ENCODE measurements around the gene CRABP1. TPM values are rescaled to one million over a fixed set of nuclear protein-coding genes. Genes with fewer than 3 reads are reported as not detected.

The CRABP1 gene
- total RNA-seq, 1 experiment from 2014 or later = not detected

DNA sequence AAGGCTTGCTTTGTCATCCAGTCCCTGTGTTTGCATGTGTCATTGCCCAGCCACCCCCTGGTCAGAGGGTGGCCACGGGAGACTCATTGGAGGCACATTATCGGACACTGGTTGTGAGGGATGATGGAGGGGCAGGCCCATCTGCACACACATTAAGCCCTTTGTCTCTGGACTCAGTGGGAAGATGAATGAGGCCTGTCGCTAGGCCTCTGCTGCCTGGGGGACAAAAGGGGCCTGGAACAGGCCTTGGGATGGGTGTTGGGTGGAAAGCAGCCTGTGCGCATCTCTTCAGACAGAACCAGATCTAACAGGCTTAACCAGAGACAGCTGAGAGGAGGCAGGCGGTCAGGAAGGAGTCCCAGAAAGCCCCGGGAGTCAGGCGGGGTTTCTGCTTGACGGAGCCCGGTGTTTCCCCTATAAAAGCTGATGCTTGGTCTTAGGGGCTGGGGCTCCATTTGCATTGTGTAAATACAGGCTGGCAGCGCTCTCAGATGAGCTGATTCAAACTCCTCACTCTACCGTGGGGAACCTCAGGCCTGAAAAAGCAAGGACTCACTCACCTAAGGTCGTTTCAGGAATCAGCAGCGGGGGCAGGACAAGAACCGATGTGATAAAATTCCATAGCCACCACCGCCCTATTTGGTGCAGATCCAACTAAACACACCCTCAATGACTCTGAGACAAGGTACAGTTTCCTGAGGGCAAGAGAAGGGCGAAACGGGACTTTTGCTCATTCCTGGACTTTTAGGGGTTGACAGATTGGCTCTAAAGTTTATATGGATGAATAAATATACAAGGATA is 23.7 kb upstream of the CRABP1 start:
- DNase-seq (ENCODE audit: low read depth) = no peak

DNA sequence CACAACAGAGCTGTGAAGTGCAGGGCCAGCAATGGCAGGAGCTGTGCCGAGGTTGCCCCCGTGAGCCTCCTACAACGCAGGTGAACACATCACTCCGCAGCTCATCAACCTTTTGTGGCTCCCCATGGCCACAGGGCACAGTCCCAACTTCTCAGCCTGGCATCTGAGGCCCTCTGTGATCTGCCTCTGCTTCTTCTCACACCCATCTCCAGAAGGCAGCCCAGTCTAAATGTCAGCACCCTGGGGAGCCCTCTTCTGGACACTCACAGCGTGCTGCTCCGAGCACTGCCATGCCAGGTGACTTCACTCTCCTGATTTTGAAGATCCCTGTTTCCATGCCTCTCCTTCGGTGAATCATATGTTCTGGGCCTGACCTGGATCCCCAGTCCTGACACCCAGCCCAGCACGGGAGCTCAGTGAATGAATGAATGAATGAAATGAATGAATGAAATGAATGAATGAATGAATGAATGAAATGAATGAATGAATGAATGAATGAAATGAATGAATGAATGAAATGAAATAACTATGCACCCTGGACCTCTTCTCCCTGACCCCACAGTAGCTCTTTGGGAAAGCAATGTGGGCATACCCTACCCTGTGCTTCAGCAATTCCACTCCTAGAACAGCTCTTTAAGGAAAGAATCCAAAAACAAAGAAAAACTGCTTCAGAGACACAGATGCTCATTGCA is 22.9 kb upstream of the CRABP1 start:
- peak; percentile 31 for DNase-seq (ENCODE audit: low read depth)

DNA sequence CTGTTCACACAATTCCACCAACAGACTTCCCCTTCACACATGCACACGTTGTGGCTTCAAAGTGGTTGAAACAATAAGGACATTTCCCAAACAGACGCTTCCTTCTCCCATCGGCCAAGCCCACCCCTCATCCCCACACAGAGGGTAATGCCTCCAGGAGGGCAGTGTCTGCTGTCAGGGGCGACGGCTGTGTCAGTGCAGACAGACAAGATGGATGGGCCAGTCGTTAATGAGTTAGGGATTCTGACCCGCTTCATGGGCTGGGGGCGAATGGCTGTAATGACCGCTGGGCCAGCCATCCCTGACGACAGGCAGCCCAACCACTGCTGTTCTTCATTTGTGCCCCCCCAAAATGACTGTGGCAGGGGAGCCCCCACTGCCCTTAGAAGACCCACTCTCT is 20.6 kb upstream of the CRABP1 start:
- no peak for DNase-seq (ENCODE audit: low read depth)

DNA sequence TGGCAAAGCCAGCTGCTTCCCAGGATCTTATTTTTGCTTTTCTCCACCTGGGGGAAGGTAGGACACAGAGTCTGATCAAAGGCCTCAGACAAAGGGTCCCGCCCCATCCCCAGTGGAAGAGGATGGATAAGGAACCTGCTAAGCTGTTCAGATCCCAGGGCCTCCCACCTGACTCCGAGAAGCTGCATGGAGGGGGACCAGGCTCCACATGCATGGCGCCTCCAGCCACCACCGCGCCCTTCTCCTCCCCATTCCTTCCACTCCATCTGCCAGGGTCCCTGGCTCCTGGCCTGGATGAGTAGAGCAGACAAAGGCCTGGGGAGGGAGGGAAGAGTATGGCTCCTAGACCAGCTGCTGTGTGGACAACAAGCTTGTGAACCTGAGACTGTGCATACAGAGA is 20.0 kb upstream of the CRABP1 start:
- DNase-seq (ENCODE audit: low read depth) = no peak

DNA sequence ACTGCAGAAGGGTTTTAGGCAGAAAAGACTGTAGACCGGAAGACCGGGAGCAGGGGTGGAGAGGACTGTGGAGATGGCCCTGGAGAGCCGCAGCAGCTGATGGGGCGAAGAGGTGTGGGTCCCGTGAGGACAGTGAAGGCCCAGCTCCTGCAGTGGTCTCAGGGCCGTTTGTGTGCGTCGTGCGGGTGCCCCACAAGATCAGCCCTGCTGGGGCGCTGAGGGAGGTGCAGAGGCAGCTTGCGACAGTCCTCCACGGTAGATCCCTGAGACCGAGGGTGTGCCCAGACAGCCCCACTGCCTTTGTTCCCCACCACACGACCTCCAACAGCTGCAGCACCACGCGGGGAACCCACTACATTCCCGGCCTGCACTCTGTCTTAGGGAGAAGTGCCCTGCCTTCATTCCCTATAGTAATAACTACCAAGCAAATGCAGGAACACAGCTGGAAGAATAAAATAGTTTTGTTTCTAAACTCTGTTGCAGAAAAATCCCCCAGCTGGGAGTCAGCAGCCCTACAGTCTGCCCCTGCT is 19.0 kb upstream of the CRABP1 start:
- DNase-seq (ENCODE audit: low read depth) = no peak

DNA sequence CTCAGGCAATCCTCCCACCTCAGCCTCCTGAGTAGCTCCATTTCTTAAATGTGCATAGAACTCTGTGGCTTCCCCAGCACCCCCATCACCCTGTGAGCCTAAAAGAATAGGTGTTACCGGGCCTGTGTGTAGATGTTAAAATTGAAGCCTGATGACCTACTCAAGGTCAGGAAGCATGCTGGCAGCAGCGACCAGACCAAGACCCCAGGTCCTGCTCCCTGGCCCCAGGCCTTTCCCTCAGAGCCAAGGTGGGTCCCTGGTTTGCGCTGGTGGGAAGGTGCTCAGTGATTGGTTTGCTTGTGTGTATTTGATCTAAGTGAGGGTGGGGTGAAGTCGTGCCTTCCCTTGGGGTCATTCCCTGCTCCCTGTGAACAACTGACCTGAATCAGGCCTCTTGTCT is 18.4 kb upstream of the CRABP1 start:
- DNase-seq (ENCODE audit: low read depth) = no peak

DNA sequence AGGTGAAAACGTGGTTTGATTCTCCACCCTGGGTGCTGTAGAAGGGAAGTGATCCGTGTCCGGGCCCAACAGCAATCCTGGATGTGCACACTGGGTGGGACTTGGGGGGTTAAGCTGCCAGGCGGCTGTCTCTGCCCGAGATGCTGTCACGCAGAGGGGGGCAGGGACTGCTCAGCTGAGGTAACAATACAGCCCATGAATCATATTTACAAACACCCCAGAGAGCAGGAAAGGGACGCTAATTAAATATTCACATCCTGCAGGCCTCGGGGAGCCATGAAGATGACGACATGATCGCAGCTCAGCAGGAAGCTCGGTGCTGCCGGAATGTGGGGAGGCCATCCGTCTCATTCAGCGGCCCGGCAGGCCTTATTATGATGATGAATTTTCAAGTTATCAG is 17.9 kb upstream of the CRABP1 start:
- no peak for DNase-seq (ENCODE audit: low read depth)

DNA sequence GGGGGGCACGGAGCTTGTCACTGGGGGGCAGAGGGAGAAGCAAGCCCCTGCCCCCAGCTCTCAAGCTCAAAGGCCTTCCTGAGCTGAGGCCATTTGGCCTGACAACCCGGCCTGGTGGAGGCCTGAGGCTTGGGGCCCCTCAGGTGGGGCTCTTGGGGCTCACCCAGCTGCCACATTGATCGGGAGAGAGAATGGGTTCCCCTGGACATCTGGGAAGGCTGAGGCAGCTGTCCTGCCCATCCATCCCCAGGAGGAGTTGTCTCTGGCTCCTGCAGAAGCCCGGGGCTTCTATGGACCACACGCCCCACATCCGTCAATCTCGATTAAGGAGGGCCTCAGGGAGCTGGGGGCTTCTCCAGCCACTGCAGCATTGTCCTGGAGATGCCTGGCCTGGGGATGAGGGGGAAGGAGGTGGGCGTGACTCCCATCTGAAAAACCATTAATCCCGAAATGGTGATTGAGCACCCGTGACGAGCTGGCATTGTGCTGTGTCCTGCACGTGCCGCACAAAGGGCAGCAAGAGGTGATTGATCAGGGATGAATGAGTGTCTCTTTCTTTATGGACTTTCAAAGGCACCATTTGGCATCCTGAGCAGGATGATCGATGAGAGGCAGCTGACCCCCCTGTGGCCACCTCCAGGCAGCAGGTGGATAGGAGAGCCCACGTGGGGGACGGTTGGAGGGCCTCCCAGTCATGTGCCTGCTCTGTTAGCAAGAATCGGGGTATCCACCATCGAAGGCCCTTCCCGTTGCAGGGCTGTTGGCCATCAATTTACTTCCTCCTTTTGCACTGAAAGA is 17.2 kb upstream of the CRABP1 start:
- DNase-seq (ENCODE audit: low read depth) = no peak

DNA sequence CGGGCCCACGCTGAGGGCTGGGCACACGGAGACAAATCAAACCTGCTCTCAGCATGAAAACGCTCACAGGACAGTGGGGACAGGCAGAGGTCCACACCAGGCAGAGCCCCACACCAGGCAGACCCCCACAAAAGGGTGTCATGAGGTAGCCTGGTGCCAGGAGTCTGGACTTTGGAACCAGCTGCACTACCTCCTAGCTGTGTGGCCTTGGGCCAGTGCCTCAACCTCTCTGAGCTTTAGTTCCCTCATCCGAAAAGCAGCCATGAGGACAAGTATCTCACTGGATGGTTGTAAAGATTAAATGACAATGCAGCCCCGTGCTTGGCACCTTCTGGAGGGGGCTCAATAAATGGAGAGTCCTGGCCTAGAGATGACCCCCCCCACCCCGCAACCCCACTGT is 16.5 kb upstream of the CRABP1 start:
- no peak for DNase-seq (ENCODE audit: low read depth)

DNA sequence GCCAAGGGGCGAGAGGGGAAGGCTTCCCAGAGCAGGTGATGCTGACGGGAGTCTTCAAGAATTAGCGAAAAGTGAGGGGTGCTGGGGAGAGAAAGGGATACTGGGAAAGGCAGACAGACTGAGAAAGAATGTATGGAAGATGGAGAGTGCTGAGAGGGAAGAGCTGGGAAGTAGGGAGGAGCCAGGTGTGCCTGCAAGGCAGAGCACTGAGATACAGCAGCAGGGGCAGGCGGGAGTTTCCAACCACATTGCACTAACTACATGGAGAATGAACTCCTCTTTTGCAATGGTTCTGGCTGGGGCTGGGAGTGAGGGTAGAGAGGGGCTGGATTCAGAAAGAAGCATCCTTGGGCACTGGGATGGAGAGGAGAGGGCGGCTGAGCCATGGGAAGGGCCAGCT is 16.0 kb upstream of the CRABP1 start:
- no peak for DNase-seq (ENCODE audit: low read depth)

DNA sequence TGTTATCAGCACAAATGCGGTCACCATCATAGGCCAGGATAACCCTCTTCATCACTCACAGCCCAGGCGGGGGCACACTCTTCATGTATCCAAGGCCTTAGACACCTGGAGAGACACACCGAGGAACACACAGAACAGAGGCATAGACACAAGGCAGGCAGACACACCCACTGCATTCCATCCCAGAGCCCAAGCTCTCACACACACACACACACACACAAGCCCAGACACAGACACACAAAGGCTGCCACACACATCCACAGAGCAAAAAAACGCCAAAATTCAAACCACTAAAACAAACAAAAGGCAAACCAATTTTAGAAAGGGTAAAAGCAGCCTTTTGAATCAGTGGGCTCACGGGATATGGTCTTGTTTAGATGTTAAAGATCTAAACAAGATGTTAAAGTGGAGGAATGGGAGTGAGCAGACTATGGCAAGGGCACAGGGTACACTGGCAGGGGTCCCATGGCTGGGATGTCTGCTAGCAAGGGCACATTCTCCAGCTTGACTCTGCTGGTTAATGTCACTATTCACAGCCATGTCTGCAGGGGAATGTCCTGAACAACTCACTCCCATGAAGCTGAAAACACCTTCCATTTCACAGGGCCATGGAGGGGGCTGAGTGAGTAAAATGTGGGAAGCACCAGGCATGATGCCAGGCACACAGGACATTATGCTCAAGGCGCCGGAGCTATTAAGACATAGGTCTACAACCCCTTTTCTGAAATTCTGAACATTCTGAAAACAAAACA is 14.9 kb upstream of the CRABP1 start:
- DNase-seq (ENCODE audit: low read depth) = no peak

DNA sequence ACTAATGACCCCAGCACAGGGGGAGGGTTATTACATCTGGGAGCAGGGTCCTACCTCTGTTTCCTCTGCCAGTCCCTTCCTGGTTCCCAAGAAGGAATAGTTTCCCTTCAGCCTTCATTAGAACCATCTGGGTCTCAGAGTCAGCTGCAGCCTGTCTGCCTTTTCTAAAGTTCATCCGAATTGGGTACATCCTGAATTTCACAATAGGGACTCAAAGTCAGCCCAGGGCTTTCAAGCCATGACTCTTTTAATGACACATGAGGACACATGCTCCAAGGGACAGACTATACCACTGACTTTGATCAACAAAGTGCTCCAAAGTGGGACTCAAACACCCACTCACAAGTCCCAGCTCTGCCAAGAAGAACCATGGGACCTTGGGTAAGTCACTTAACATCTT is 12.7 kb upstream of the CRABP1 start:
- DNase-seq (ENCODE audit: low read depth) = no peak

DNA sequence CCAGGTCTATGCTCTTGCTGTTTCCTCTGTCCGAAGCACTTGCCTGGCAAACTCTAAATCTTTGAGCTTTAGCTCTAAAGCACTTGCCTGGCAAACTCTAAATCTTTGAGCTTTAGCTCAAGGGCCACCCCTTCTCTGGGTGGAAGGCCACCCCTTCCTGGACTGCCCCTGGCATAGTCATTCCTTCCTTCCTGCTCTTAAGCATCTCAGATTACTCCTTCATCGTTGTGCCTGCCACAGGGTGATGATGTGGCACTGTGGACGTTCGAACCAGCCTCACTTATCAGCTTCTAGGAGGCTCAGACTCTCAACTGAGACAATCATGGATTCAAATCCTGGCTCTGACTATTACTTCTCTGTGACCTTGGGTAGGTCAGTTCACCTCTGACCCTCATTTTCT is 10.5 kb upstream of the CRABP1 start:
- DNase-seq (ENCODE audit: low read depth) = peak; percentile 64

DNA sequence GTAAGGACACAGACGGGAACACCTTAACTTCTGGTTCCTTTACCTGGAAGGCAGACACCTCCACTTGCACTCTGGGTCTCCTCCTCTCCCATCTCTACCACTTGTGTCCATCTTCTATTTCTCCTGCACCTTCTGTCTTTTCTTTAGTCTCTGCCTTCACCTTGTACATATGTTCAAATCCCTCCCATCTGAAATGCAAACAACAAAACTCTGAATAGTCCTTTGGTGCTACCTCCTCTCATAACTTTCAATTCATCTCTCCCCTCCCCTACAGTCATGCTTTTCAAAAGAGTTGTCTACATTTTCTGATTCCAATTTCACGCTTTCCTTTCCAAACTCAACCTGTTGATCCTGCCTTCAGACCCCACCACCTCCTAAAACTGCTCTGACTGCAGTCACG is 5.3 kb upstream of the CRABP1 start:
- DNase-seq (ENCODE audit: low read depth) = no peak

DNA sequence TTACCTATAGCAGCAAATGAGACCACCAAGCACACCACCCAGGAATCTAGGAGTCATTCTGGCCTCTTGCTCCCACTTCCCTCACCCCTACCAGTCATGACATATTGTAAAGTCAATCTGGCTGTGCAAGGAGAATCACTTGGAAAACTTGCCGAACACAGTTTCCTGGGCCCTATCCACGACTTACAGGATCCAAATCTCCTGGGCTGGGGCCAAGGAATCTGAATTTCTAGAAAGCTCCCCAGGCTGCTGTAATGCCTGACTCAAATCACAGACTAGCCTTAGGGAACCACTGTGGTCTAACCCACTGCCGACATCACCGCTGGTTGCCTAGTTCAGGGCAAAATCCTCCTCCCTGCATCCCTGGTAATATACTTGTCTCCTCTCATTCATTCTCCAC is 4.2 kb upstream of the CRABP1 start:
- DNase-seq (ENCODE audit: low read depth) = no peak

DNA sequence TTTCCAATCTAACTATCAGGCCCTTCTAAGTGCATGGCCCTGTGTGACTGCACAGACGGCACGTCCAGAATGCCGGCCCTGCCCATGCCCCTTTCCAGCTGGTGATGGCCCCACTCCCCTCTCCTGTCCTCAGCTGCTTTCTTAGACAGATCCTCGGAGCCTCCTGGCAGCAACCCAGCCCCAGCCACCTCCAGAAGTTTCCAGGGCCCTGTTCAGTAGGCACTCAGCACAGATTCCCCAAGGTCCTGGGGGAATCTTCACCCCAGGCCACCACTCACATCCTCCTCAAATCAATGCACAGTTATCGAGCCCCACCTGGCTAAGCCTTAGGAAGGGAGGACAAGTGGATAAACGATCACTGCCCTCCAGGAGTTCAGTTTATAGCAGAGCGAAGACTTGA is 1.4 kb upstream of the CRABP1 start:
- no peak for DNase-seq (ENCODE audit: low read depth)

DNA sequence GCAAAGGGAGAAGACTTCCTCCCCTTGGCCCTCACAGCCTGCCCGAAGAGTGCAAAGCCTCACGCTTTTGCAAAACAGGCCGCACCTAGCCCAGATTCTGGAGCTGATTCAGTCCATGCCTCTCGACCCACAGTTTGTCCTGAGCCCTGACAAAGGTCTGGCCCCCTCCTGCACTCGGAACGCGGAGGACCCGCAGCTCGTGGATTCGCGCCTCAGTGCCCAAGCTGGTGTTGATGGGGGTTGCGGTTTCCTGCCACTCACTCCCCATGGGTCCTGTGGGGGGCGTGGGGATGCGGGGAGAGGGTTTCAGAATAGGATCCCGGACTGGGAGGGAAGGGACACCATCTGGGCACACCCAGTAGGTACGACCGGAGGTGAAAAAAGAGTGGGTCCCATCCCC is 594 bp upstream of the CRABP1 start:
- no peak for DNase-seq (ENCODE audit: low read depth)

DNA sequence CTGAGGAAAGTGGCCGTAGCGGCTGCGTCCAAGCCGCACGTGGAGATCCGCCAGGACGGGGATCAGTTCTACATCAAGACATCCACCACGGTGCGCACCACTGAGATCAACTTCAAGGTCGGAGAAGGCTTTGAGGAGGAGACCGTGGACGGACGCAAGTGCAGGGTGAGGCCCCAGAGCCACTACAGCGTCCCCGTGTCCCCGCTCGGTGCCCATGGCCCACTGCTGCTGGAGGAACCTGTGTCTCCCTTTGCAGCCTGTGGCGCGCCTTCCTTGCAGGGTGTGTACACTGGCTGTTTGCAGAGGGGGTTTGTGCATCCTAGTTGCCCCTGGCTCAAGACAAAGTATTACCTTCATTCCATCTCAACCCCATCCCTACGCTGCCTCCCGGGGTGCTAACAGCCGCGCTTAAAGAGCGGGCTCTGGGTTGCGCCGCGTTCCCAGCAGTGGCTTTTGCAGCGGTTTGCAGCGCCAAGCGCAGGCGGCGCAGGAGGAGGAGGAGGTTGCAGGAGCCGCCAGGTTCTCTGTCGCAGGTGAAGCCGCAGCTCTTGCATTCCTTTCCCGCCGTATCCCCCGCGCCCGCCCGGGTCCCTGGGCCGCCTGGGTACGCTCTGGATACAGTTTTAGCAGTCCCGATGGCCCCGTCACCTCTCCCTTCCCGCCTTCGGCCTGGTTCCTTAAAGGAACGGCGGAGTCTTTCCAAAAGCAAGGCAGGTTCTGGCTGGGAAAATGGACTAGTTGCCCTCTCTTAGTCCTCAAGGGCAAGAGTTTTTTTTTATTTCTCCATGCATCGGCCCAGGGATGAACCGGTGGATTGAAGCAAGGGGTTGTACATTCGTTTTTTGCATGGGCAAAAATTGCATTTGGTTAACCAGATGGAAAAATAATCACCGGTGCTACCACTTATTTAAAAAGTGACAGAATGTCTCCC is 1.2 kb downstream of the CRABP1 start:
- no peak for DNase-seq (ENCODE audit: low read depth)

DNA sequence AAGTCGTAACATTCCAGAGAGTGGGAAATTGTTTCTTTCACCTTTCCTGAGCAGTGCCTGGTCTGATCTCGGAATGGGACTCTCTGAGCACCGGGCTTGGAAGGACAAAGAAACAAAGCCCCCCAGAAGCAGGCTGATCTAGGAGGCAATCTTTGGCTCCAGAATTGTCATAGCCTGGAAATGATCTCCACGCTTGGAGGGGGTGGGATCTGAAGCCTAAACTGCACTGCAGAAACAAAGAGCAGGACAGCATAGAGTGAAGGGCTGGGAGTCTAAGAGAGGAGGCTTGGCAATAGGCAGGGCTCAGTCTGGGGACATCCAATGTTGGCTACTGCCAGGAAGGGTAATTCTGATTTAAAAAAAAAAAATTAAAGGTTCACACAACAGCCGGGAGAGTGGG is 1.9 kb downstream of the CRABP1 start:
- no peak for DNase-seq (ENCODE audit: low read depth)
